GM21515 (cell line): ENCODE data around the gene TELO2.

Experiments
- ATAC-seq: cut with Tn5 transposase; IDR thresholded peaks from one replicate; pipeline ENCODE4 v1.9.1; 2021; ENCODE audit not compliant: unreplicated experiment

Gene TELO2

DNA sequence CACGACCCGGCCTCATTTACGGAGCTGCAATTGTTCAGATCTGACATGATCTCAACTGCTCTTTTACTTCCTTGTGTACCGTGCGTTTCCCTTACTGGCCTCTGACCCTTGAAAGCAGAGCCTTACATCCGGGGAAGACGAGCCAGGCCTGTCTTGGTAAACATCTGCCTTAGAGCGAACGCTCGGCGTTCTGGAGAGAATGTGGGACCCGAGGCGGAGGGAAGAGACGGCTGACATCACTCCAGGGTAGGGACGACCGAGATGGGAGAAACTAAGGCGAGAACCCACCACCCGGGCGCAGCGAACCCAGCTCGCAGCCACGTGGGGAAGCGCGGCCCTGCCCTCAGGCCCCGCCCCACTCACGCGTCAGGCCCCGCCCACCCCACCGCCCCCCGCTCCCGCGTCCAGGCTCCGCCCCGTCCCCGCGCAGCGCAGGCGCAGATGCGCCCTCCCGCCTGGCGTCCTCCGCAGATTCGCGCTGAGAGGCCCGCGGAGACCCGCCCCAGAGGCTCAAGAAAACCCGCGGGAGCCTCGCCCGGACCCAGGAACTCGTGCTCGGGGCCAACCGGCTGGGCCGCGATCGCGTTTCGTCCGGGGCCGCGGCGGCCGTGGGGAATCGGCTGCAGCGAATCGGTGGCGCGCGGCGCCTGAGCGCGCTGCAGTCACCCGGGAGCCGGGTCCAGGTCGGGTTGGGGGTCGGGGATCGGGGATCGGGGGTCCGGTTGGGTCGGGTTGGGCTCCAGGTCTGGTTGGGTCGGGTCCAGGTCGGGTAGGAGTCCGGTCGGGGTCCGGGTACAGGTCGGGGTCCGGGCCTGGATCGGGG, at the start of gene TELO2:
TELO2 (plus strand) TSS at position 438 of the 823 bp plus-strand sequence. CDS start 922 bp downstream, outside the sequence.
- peak; percentile 42 for ATAC-seq

DNA sequence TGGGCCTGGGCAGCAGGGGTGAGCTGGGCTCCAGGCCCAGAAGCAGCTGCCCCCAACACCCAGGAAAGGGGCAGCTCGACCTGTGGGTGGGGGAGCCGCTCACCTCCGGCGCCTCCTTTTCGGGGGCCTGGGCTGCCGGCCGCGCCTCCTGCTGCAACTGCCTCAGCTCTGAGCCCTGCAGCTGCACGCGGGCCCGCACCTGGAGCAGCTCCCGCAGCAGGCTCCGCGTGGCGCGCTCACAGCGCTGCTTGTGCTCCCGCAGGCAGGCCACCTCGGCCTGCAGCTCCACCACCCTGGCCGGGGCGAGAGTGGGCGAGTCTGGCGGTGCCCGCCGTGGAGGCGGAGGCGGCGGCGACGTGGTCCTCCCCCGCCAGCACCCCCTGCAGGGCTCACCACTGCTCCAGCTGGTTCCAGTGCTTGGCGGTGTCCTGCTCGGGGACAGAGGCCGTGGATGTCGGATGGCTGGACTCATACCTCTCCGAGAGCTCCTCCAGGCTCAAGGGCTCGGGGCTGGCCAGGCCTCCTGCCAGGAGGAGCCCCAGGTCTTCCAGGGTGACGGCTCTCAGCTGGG, 49.7 kb upstream of the TELO2 start:
- no peak for ATAC-seq

- ATAC-seq, result no peak
These were observed 49.0 kb upstream of the TELO2 start, which contains the start of gene CCDC154 for GRCh38 chr16:1443980-1444729. Gene CCDC154, minus strand, starts transcription at chr16:1444556. Its CDS starts 234 bp downstream, at chr16:1444322.

GRCh38 chr16:1444730-1445517, 48.2 kb upstream of the TELO2 start:
- no peak for ATAC-seq

- no peak for ATAC-seq
These were observed 47.5 kb upstream of the TELO2 start for GRCh38 chr16:1445518-1446203.

DNA sequence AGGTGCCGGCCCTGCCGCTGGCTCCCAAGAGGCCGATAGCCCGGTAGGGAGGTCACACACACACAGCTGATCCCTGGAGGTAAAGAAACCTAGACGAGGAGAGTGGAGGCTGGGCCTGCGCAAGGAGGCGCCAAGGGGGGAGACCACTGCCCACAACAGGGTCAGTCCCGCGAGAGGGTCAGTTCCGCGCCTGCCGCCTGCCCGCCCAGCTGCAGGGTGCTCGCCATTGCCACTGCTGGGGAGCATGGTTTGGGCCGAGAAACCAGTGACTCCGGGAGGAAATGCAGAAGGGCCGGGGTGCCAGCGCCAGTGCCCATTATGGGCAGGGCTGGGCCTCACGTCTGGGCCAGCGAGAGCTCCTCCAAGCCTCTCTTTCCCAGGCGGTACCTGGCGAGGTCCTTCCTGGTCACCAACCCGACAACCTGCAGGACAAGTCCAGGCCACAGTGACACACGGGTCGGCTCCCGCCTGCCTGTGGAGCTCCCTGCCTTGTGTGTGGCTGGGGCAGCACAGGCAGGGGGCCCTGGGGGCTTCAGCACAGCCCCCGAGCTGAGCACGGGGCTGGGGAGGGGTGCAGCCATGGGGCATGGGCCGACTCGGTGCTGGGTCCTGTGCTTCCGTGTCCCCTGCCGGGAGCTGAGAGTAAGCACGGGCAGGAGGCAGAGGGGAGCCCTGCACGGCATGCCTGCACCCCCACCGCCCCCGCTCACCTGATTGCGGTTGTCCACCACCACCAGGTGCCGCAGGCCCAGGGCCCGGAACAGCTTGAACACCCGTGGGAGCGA, 46.7 kb upstream of the TELO2 start:
- no peak for ATAC-seq

- no peak for ATAC-seq
These were observed 45.2 kb upstream of the TELO2 start for GRCh38 chr16:1447965-1448364.

GRCh38 chr16:1448536-1449116, 44.5 kb upstream of the TELO2 start:
- no peak for ATAC-seq

DNA sequence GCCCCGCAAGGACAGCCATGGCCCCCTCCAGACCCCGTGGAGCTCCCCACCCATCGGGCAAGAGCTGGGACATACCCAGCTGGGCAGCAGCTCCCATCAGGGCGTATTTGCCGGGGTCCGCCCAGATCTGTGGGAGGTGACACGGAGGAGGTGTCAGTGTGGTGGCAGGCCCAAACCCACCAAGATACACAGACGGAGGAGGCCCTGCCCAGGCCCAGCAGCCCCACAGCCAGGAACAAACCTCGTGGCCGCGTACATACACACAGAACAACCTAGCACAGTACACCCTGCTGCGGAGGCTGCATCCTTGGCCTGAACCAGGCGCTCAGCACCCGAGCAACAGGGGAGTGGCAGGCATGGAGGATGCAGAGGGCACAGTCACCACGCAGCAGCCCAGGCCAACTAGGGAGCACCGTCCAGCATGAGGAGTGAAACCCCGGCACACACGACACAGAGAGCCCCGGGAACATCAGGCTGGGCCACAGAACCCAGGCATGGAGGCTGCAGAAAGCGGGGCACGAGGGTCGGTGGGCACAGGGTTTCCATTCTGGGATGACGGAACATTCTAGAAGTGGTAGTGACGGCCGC, 43.9 kb upstream of the TELO2 start:
- ATAC-seq, result no peak

DNA sequence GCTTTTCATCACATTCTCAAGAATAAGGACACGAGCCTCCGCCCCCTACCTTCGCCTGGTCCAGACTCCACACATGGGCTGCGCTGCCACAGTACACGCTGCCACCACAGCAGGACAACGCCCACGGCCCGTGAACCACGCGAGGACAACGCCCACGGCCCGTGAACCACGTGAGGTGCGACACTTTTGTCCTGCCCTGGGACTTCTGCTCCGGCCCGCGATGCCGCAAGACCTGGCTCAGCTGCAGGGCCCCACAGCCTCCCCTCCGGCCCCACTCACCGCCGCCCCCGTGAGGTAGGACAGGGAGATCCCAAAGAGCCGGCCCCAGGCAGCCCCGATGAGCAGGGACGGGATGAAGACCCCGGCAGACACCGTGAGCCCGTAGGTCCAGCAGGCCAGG, 42.9 kb upstream of the TELO2 start:
- ATAC-seq, result no peak

DNA sequence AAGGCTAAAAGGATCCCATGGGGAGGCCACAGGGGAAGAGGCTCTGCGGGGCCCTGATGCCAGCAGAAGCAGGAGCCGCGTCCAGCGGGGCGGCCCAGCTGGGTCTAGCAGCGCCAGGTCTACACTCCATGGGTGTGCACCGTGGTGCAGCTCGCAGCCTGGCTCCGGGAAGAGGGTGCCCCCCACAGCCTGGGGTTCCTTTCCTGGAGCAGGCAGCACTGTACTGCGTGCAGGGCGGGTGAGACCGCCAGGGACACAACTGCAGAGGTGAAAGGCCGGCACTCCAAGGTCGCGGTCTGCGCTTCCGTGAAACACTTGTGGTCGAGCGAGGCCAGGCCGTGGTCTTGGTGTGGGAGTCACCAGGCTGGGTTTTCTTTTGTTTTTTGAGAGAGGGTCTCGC, 42.3 kb upstream of the TELO2 start:
- ATAC-seq, result no peak

DNA sequence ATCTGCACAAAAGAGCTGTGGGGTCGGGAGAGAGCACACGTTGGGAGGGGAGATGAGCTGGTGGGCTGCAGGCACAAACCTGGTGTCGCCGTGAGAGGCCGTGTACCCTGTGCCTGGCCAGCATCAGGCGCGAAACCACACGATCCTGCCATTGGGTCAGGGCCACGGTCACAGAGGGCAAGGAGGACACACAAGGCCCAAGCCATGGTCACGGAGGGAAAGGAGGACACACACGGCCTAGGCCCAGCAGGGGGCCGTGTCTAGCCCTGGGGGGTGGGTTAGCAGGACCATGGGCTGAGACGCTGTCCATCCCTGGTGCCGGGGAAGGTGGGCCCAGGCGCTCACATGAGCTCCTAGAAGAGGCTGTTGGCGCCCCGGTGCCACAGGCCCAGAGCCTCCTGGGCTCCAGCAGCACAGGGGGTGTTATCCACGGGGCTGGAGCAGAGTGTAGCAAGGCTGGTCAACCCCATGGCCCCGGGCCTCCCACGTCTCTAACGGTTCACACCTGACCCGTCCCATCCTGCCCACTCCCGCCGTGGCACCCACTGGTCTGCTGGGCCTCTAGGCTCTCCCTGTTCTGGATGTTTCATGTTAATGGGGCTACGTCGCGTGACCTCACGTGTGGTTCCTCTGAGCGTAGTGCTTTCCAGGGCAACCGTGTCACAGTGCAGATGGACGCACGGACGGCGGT, 41.3 kb upstream of the TELO2 start:
- ATAC-seq, result no peak

- no peak for ATAC-seq
These were observed 40.6 kb upstream of the TELO2 start for GRCh38 chr16:1452530-1452929.

- no peak for ATAC-seq
These were observed 39.8 kb upstream of the TELO2 start for GRCh38 chr16:1453316-1453715.

DNA sequence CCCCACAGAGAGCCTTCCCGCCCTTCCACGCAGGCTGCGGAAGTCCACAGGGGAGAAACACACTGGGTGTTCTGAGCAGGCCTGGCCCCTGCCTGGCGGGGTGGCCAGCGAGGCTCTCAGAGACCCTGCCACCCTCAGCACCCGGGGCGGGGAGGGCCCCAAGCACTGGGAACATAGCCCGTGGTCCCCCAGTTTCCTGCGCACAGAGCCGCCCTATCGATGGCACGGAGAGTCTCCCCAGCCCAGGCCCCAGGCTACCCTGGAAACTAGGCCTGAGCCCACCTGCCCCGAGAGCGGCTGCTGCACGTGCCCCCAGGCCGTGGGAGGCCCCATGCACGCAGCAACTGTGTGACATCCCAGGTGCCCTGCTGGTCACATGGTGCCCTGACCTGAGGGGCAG, 38.6 kb upstream of the TELO2 start:
- no peak for ATAC-seq

DNA sequence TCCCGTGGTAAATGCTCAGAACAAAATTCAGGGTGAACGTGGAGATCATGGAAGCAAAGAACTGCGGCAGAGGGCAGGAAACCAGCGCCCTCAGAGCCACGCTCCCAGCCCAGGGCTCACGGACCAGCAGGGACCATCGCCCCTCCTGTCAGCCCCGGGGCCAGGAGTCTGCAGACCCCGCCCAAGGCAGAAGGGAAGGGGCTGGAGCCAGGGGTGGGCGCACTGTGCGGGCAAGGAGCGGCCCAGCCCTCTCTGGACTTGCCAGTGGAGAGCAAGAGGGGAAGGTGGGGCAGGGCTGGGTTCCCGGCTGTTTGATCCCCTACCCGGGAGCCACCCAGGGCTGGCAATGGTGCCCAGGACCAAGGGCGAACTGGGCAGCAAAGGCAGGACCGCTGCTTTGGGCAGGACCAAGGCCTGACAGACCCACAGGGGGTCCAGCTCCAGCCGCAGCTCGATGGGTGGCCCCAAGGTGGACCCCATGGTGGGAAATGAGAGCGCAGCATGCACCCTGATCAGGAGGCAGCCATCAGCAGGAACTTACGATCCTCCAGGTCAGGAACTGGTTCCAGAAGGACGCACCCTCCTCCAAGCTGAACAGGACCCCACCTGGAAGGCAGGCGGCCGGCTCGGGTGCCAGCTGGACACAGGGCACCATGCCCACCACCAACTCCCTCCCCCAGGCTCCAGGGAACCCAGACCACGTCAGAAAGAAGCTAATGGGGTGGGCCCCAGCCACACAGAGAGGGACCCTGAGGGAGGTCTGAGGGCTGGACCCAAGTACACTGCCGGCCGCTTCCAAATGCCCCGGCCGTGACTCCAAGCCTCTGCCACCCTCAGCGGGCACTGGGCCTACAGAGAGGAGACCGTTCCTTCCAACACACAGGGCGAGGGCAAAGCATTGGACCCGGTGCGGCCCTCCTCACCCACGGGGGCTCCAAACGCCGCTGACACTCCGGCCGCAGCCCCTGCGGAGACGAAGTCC, 37.7 kb upstream of the TELO2 start:
- no peak for ATAC-seq

DNA sequence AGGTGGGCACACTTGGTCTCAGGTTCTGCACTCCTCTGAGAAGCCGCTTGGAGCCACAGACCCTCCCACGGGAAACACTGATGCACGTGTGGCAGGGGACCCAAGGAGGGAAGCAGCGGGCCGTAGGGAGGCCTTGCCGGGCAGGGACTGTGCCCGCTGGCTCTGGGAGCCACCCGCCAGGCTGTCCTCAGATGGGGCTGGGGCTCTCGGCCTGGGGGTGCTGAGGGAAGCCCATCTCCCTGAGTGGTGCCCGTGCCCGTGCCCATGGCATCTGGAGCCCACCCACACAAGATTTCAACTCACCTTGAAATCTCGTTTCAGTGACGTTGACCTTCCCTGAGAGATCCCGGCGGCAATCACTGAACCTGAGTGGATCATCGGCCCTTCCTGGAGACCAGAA, 36.2 kb upstream of the TELO2 start:
- no peak for ATAC-seq
